Spleen (tissue), 3 donors: Measurements from ENCODE around the gene SPECC1.

Experiments
- POLR2A ChIP-seq, 3 donors: fragments of 450-650 bp; IDR thresholded peaks; one replicate each; pipeline ENCODE4 v1.5.1; 2017; ENCODE audit warnings: antibody characterized with exemption in 3 of 3, mild to moderate bottlenecking in 1 of 3
- POLR2AphosphoS5 ChIP-seq, 3 donors: sonication (generic); formaldehyde crosslinking; IDR thresholded peaks; one replicate each; pipeline ENCODE4 v1.5.1; 2017; ENCODE audit warnings: antibody characterized with exemption in 3 of 3

DNA sequence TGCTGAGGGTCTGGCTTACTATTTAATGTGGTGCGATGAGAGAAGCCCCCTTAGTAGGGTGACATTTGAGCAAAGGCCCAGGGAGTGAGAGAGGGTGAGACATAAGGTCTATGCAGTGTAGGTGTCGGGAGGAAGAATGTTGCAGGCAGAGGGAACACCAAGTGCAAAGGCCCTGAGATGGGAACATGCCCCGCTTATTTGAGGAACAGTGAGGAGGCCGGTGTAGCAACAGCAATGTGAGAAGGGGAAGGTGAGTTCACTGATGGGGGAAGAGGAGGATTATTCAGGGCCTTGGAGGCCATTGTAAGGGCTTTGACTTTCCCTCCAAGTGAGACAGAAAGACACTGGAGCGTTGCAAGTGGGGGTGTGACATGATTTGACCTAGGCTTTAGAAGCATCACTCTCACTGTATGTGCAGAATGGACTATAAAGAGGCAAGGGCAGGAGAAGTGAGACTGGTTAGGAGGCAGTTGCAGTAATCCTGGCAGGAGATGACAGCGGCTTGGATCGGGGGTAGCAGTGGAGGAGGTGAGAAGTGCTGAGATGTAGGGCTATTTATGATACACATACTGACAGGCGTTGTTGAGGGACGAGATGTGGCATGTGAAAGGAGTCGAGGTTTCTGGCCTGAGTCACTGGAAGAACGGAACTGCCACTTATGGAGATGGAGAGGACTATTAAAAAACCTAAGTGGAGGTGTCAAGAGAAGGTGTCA lies 145.3 kb downstream of the SPECC1 start:
- TF ChIP-seq POLR2A (IDR thresholded peaks at IDR 0.05) (no peak), POLR2AphosphoS5 (IDR thresholded peaks at IDR 0.05) (no peak)
